ENCODE measurements around the gene CEP41.

Gene CEP41, protein sequence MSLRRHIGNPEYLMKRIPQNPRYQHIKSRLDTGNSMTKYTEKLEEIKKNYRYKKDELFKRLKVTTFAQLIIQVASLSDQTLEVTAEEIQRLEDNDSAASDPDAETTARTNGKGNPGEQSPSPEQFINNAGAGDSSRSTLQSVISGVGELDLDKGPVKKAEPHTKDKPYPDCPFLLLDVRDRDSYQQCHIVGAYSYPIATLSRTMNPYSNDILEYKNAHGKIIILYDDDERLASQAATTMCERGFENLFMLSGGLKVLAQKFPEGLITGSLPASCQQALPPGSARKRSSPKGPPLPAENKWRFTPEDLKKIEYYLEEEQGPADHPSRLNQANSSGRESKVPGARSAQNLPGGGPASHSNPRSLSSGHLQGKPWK

DNA sequence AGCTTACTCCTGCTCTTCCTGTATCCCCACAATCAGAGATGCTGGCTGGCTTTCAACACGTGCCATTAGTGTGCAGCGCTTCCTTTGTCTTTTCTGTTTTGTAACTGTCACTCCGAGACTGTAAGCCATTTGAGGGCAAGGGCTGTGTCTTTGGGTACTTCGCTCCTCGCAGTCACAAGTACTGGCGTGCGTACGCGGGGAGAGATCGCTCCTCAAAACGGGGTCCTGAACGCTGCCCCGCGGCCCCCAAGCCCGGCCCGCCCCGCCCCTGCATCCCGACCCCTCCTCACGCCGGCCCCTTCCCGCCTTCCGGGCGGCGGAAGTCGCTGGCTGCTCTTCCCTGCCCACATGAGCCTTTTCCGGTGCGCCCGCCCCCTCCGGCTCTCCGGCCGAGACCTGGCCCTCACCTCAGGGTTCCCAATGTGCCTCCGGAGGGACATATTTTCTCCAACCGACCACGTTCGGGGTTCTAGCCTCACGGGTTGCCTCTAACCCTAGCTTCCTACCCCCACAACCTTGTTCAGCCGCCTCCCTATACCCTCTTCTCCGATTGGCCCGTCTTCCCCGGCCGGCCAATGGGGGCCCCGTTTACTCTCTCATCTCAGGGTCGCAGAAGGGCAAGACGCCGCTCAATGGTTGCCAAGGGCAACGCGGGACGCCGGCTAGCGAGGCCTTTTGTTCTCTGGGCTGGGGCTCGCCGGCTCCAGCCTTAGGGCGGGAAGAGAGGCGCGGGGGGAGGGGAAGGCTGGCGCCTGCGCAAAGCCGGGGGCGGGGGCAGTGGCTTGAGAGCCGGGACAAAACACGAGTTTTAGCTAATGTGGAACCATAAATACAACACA lies at the start of gene CEP41:
Gene CEP41 (minus strand): TSS at position 490 of the 839 bp plus-strand sequence. CDS start 50 bp downstream, at position 440.
- peak; percentile 94 to 96 for DNase-seq

DNA sequence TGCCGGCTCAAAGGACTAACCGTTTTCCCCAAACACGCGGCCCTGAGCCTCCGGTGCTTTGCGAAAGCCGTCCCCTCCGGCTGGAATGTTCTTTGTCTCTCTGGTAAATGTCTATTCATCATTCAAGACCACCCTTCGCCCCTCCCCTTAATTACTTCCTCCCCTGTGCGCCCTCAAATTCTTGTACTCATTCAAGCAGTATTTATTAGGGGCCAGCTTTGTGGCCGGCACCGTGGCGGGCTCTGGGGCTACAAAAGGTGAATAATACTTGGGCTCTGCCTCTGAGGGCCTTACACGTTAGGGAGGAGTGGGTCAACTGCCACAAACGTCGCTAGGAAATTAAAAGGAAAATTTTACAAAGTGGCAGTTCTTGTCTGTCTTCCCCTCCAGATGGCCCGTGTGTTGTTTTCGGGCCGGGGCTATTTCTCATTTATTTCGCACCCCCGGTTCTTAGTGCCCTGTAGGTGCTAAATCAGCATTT lies 49.5 kb upstream of the CEP41 start:
- no peak for DNase-seq

DNA sequence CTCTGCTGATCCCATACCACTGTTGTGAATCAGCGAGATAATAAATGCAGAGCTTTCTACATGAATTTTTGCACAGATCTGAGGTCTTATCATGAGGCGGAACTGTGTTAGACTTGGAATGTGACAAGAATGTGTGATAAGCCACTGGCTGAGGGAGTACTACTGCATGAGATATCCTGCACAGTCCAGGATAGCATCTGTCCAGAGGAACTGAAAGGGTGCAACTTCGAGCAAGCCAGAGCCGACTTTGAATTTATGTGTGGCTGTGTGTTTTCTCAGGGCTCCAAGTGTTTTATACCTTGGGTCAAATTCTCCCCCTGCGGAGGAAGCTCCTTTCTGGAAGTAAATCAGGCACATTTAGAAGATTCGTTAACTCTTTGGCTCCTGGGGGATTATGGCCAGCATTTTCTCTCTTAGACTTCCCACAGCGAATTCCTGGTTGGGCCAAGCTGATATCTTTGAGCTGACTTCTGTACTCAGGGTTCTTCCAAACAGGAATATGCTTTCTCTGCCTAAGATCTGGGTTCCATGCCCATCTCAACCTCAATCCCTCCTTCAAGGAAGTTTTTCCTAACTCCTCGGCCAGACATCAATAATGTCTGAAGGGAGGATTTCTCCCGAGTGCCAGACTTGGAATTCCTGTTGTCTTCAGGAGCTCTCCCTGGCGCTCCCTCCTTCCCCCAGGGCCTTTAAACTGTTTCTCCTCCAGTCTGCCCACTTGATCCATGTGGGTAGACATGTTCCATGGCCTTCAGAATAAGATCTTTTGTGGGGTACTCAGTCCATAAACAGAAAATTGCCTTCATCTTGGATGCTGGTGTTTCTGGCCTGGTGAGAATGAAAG lies 48.5 kb upstream of the CEP41 start:
- no peak for DNase-seq

- no peak for DNase-seq
Observed at GRCh38 chr7:130488392-130489139, 47.8 kb upstream of the CEP41 start.

GRCh38 chr7:130486954-130487436 lies 46.2 kb upstream of the CEP41 start:
- DNase-seq = no peak

GRCh38 chr7:130486114-130486953 lies 45.5 kb upstream of the CEP41 start:
- peak; percentile 56 to 62 for DNase-seq

- DNase-seq = no peak
Observed at GRCh38 chr7:130485734-130486113, 44.9 kb upstream of the CEP41 start.

DNA sequence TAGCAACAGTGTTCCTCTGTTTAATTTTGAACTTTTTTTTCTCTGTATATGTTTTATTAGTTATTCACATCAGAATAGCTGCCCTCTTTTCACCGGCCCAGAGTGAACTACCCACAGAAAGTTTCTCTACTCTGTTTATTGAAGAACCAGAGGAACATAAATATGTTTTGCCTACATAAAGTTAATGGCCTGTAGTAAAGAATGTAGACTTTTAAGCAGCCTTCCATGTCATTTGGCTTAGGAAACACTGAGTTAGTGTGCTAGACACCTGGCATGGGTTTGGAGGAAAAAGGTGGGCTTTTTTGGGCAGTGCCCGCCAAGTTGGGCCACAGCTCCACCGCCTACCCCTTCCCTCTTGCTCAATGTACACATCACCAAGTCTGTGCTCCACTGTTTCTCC lies 42.2 kb upstream of the CEP41 start:
- no peak for DNase-seq

GRCh38 chr7:130481898-130482297 lies 41.1 kb upstream of the CEP41 start:
- DNase-seq = no peak

GRCh38 chr7:130479716-130480400 lies 39.0 kb upstream of the CEP41 start:
- no peak for DNase-seq

- DNase-seq = no peak
Observed at GRCh38 chr7:130478991-130479390, 38.2 kb upstream of the CEP41 start.

GRCh38 chr7:130476297-130477150 lies 35.7 kb upstream of the CEP41 start:
- no peak for DNase-seq

- DNase-seq = no peak
Observed at GRCh38 chr7:130475776-130476175, 35.0 kb upstream of the CEP41 start.

GRCh38 chr7:130473876-130474275 lies 33.1 kb upstream of the CEP41 start:
- DNase-seq = no peak

DNA sequence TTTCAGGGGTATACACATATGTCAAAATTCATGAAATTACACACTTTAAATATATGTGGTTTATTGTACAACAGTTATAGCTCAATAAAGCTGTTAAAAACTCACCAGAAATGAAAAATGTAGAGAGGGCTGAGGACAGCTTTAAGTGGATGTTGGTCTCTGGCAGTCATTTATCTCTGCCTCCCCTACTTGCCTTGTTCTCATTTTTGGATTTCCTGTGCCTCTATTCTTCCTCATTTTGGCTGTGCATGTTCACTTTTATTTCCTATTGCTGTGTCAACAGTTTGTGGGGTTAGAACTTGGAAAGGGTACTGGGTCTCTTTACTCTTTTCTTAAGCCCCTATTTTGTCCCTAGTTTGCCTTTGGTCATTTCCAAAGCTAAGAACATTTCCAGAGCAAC lies 32.5 kb upstream of the CEP41 start:
- no peak for DNase-seq

DNA sequence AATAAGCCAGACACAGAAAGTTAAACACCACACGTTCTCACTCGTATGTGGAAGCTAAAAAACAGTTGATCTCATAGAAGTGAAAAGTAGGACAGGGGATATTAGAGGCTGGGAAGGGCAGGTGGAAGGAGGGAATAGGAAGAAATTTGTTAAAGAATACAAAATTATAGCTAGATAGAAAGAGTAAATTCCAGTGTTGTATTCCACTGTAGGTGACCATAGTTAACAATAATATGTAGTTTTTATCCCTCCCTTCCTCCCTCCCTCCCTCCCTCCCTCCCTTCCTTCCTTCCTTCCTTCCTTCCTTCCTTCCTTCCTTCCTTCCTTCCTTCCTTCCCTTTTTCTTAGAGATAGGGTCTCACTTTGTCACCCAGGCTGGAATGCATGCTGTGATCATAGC lies 31.2 kb upstream of the CEP41 start:
- no peak for DNase-seq

DNA sequence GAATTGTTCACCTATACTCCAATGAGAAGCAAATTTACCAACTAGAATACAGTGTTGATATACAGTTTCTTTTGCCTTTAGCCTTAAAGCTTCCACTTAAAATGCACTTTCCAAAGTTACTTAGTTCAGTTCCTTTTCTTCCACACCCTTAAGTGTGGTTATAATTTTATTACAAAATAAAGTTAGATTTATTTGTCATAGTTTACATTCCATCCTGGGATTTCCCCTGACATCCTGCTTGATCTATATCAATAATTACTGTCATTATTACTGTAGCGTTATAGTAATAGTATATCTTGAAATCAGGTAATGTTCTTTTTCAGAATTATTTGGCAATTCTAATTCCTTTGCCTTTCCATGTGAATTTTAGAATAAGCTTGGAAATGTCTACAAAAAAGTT lies 27.8 kb upstream of the CEP41 start:
- DNase-seq = no peak

DNA sequence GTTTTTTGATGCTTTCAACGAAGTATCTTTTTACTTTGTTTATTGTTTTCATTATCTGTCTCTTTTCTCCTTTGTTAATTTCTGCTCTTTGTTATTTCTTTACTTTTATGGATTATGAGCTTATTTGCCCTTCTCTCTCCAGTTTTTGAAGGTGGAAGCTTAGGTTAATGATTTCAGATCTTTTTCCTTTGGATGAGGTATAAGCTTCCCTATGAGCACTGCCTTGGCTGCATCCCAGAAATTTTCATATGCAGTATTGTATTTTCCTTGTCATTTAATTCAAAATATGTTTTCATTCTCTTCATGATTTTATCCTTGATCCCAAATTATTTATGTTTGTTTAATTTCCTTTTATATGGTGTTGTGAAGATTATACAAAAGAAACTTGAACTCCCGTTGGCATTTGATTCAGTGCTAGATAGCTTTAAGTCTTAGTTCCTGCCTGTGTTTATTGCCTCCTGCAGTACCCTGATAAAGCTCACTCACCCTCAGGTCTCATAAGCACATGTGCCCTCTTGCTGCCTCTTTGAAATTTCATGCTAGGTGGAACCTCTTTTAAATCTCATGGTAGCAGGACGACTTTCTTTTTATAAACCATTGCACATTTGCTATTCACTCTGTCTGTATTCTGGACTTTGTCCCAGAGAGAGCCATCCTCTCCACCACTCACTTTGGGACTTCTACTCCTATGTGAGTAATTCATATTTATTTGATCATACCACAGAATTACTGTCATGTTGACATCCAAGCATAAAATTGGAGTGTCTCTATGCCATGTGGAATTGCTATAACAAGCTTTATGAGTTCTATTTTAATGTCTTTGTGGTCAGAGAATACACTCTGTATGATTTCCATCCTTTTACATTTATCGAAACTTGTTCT lies 23.0 kb upstream of the CEP41 start:
- DNase-seq = no peak
